ENCODE results near the gene BCL2L2.
A peak's percentile ranks its signal among the peaks of the same experiment; 100 is the strongest.

BCL2L2 gene

DNA sequence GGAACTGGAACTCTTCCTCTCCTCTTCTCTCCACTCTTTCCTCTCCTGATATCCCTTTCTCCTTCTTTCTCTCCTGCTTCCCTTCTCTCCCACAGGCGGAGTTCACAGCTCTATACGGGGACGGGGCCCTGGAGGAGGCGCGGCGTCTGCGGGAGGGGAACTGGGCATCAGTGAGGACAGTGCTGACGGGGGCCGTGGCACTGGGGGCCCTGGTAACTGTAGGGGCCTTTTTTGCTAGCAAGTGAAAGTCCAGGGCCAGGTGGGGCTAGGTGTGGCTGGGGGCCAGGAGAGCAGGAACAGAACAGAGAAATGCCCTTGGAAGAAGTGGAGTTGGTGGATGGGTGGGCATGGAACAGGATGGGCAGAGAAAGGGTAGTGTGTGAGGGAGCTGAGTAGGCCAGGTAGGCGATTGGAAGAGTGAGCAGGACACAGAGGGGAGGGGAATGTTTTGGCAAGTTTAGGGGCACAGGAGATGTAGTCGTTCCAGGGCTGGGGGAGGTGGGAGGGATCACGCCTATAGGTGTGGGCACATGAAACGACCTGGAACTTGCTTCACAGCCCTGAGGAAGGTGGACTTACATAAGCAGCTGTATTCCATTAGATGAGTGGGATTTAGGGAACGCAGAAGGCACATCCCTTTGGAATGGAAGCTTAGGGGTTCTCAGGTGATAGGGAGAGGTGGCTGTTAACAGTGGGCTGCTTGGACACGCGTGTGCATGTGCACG is 2.2 kb downstream of the BCL2L2 start:
- TF ChIP-seq POU2F2 (IDR thresholded peaks at IDR 0.05; ENCODE audit: low read depth, low read length) (no peak), TAF1 (IDR thresholded peaks at IDR 0.05; ENCODE audit: low read depth, low read length) (no peak), POLR2AphosphoS5 (IDR thresholded peaks at IDR 0.05; ENCODE audit: low read depth, low read length) (no peak), POLR2A (IDR thresholded peaks at IDR 0.05; ENCODE audit: low read depth, low read length) (no peak), PAX5 (IDR thresholded peaks at IDR 0.05; ENCODE audit: insufficient read depth, low read length, severe bottlenecking) (no peak), SPI1 (IDR thresholded peaks at IDR 0.05; ENCODE audit: low read depth, low read length) (no peak)
- FAIRE-seq = no peak
- no peak for DNase-seq (ENCODE audit: insufficient read length, low spot score)

DNA sequence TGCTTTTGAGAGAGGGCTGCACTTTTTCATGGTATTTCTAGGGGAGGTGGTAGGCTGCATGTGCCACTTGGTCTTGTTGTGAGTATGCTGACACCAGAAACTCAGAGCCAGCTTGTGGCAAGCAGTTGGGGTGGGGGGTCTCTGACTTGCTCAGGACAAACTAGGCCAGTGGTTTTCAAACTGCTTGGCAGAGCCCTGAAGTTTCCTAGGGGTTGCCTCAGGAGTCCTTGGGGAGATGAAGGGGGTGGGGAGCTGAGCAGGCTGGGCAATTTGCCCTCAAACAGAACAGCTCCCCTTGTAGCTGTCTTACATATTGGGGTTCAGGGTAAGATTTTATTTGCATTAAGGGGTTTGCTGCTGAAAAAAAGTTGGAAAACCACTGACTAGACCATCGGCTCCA is 3.9 kb downstream of the BCL2L2 start:
- no peak for TF ChIP-seq POU2F2 (IDR thresholded peaks at IDR 0.05; ENCODE audit: low read depth, low read length)
- no peak for TF ChIP-seq POLR2AphosphoS5 (IDR thresholded peaks at IDR 0.05; ENCODE audit: low read depth, low read length)
- TF ChIP-seq SPI1 (IDR thresholded peaks at IDR 0.05; ENCODE audit: low read depth, low read length) = no peak
- TF ChIP-seq PAX5 (IDR thresholded peaks at IDR 0.05; ENCODE audit: insufficient read depth, low read length, severe bottlenecking) = no peak
- TF ChIP-seq TAF1 (IDR thresholded peaks at IDR 0.05; ENCODE audit: low read depth, low read length) = no peak
- no peak for TF ChIP-seq POLR2A (IDR thresholded peaks at IDR 0.05; ENCODE audit: low read depth, low read length)
- no peak for DNase-seq (ENCODE audit: insufficient read length, low spot score)
- FAIRE-seq = no peak

DNA sequence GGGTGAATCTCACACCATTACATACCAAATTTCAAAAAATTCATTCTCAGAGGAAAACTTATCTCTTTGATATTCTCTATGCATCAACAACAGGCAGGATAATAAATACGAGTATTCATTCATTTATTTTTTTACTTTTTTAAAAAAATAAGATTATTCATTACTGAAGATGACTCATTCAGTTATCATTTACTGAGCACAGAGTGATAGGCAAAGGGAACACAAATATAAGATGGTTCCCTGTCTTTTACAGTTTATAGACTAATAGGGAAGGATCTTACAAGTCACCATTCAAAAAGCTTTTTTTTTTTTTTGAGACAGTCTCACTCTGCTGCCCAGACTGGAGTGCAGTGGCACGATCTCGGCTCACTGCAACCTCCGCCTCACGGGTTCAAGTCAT is 9.7 kb downstream of the BCL2L2 start:
- FAIRE-seq = no peak
- DNase-seq (ENCODE audit: insufficient read length, low spot score) = no peak
- TF ChIP-seq TAF1 (IDR thresholded peaks at IDR 0.05; ENCODE audit: low read depth, low read length) = no peak
- TF ChIP-seq POLR2AphosphoS5 (IDR thresholded peaks at IDR 0.05; ENCODE audit: low read depth, low read length) = no peak
- TF ChIP-seq POU2F2 (IDR thresholded peaks at IDR 0.05; ENCODE audit: low read depth, low read length) = no peak
- TF ChIP-seq PAX5 (IDR thresholded peaks at IDR 0.05; ENCODE audit: insufficient read depth, low read length, severe bottlenecking) = no peak
- no peak for TF ChIP-seq POLR2A (IDR thresholded peaks at IDR 0.05; ENCODE audit: low read depth, low read length)
- no peak for TF ChIP-seq SPI1 (IDR thresholded peaks at IDR 0.05; ENCODE audit: low read depth, low read length)

DNA sequence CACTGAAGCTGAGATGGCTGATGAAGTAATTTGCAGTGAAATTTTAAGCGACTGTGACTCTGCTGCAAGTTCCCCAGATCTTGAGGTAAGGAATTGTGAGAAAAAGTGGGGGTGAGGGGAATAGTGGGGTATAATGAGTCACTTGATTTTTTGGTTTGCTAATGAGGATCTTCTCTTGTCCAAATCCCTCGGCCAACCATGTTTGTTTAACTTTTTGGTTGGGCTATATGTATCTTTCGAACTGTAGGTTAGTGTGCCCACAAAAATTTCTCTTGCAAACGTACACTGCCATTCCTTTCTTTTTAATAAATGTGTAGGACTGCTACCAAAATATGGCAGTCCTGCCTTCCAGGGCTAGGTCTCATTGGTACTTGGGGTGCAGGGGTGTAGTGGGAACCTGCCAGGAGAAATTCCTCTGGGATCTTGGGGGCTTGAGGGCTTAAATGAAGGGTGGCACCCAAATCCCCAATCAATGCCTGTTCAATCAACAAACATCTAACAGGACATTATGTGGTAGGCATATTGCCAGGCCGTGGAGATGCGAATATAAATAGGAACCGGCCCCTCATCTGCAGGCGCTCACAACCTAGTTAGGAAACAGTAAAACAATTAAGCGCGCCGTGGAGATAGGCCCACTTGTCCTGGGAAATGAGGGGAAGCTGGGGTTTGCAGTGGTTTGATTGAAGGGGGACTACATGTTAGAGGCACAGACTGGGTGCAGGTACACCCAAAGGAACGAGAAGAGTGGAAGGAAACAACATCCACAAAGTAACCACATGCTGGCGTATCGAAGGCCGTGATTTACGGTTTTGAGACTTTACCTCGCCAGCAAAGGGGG is 13.3 kb downstream of the BCL2L2 start:
- DNase-seq (ENCODE audit: insufficient read length, low spot score) (no peak), FAIRE-seq (no peak)
- TF ChIP-seq TAF1 (IDR thresholded peaks at IDR 0.05; ENCODE audit: low read depth, low read length) (no peak), POU2F2 (IDR thresholded peaks at IDR 0.05; ENCODE audit: low read depth, low read length) (no peak), POLR2A (IDR thresholded peaks at IDR 0.05; ENCODE audit: low read depth, low read length) (no peak), SPI1 (IDR thresholded peaks at IDR 0.05; ENCODE audit: low read depth, low read length) (no peak)

DNA sequence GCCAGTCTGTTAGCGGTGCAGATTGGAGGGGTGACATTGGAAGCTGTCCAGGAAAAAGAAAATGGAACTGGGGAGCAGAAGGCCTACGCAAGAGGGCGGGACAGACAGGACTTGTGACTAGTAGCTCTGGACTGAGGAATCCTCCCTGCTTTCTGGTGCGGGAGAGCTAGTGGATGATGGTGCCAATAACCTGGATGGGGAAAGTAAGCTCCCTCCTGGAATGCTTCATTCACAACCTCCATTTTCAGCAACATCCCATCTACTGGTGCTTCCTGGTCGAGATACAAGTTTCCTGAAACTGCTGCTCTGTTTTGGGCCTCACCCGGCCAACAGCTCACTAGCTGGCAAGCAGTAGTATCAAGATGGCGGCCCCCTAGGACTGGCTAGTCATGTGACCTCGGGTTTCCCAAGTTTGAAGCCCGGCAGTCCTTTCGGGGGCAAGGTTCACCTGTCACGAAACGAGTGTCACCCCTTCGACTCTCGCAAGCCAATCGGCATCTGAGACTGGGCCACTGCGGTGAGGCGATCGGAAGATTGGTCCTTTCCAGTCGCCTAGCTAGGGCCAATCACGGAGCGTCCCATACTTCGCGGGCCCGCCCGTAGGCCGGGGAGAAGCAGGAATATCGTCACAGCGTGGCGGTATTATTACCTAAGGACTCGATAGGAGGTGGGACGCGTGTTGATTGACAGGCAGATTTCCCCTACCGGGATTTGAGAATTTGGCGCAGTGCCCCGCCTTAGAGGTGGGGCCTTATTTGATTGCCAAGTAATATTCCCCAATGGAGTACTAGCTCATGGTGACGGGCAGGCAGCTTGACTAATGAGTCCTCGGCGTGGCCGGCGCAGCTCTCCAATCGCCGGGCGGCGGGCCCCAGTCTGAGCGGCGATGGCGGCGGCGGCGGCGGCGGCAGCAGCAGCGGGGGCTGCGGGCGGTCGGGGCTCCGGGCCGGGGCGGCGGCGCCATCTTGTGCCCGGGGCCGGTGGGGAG is 14.2 kb downstream of the BCL2L2 start, which contains the start of gene PABPN1:
PABPN1 (plus strand) TSS at position 874 of the 988 bp plus-strand sequence; CDS start at position 887, 13 bp downstream.
- FAIRE-seq = peak; percentile 97
- DNase-seq (ENCODE audit: insufficient read length, low spot score) = peak; percentile 88
- 0 out of 2 replicates have a peak, but pooled peaks have one; percentile 14 for TF ChIP-seq POU2F2 (IDR thresholded peaks at IDR 0.05; ENCODE audit: low read depth, low read length)
- peak; percentile 92 for TF ChIP-seq POLR2A (IDR thresholded peaks at IDR 0.05; ENCODE audit: low read depth, low read length)
- TF ChIP-seq PAX5 (IDR thresholded peaks at IDR 0.05; ENCODE audit: insufficient read depth, low read length, severe bottlenecking) = no peak
- peak; percentile 93 for TF ChIP-seq POLR2AphosphoS5 (IDR thresholded peaks at IDR 0.05; ENCODE audit: low read depth, low read length)
- peak; percentile 82 for TF ChIP-seq TAF1 (IDR thresholded peaks at IDR 0.05; ENCODE audit: low read depth, low read length)
- TF ChIP-seq SPI1 (IDR thresholded peaks at IDR 0.05; ENCODE audit: low read depth, low read length) = no peak

DNA sequence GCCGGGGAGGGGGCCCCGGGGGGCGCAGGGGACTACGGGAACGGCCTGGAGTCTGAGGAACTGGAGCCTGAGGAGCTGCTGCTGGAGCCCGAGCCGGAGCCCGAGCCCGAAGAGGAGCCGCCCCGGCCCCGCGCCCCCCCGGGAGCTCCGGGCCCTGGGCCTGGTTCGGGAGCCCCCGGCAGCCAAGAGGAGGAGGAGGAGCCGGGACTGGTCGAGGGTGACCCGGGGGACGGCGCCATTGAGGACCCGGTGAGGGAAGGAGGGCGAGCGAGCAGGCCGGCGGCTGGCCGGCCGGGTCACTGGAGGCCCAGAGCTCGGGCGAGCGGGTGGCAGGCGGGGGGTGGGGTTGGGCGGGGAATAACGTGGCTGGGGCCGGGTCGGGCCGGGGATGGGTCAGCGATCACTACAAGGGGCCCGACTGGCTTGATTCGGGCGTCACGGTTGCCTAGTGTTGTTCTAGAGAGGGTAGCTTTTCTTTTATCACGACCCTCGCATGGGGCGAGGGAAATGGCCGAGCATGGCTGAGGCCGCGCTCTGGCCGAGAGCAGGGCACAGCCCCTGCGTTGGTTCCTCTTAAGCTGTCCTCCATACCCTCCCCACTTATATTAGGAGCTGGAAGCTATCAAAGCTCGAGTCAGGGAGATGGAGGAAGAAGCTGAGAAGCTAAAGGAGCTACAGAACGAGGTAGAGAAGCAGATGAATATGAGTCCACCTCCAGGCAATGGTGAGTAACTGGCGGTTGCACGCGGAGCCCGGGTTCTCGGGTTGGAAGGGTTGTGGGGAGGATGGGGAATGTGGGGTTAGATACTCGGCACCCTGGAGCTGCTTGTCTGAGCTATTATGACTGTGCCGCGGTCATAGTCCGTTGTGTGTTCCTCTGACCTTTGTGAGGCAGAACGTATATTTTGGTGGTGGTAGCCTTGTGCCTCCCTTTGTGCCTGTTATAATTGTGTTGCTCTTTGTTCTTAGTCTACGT is 15.2 kb downstream of the BCL2L2 start:
- TF ChIP-seq POLR2A (IDR thresholded peaks at IDR 0.05; ENCODE audit: low read depth, low read length) (peak; percentile 77), POLR2AphosphoS5 (IDR thresholded peaks at IDR 0.05; ENCODE audit: low read depth, low read length) (peak; percentile 69), PAX5 (IDR thresholded peaks at IDR 0.05; ENCODE audit: insufficient read depth, low read length, severe bottlenecking) (no peak), SPI1 (IDR thresholded peaks at IDR 0.05; ENCODE audit: low read depth, low read length) (no peak), TAF1 (IDR thresholded peaks at IDR 0.05; ENCODE audit: low read depth, low read length) (peak; percentile 1; the same call in 1 of the 2 replicates), POU2F2 (IDR thresholded peaks at IDR 0.05; ENCODE audit: low read depth, low read length) (0 out of 2 replicates have a peak, but pooled peaks have one; percentile 50)
- FAIRE-seq (no peak), DNase-seq (ENCODE audit: insufficient read length, low spot score) (no peak)

DNA sequence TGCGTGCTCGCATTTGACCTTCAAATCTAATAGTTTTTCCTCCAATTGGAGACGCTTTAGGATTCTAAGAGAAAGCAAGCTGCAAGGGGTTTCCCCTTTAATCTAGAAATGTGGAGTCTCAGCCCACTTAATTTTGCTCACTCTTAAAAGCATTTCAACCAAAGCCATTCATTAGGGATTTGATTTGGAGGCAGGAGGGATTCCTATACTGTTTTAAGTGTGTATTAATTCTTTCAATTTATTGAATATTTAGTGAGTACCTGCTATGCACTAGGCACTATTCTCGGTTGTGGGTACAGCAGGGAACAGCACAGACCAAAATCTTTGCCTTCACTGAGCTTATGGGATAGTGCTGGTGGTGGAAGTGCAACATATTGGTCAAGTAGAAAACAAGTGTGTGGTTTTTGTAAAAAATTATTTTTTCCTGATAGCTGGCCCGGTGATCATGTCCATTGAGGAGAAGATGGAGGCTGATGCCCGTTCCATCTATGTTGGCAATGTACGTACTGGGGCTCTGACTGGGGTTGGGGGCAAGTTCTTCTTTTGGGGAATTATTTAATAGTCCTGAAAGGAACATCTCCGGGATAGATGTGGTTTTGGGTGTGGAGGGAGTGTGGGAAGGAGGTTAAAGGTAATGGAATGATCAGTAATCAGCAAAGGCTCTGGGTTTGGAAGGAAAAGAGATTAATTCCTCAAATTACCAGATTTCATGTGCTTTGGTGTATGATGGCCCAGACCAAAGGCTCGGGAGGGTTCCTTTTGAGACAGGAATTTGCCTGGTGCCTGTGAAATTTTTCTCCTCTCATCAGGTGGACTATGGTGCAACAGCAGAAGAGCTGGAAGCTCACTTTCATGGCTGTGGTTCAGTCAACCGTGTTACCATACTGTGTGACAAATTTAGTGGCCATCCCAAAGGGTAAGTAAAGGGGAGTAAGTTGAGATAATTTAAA is 16.2 kb downstream of the BCL2L2 start:
- FAIRE-seq (no peak), DNase-seq (ENCODE audit: insufficient read length, low spot score) (no peak)
- no peak for TF ChIP-seq POLR2A (IDR thresholded peaks at IDR 0.05; ENCODE audit: low read depth, low read length)
- TF ChIP-seq POU2F2 (IDR thresholded peaks at IDR 0.05; ENCODE audit: low read depth, low read length) = no peak

Measured in GM12891 (cell line).